Measurements from ENCODE around the gene CTIF.

- TF ChIP-seq CTCF (IDR thresholded peaks at IDR 0.05) (no peak), POLR2A (IDR thresholded peaks at IDR 0.05) (no peak)
Observed at GRCh38 chr18:48787203-48788151, 248.6 kb downstream of the CTIF start.
